HG03139 (cell line): Measurements from ENCODE around the gene SENP6.

Experiments used
- ATAC-seq: cut with Tn5 transposase; IDR thresholded peaks from one replicate; pipeline ENCODE4 v1.9.1; 2021; ENCODE audit not compliant: unreplicated experiment

SENP6 gene

GRCh38 chr6:75745404-75745803 is 143.7 kb downstream of the SENP6 start:
- no peak for ATAC-seq

GRCh38 chr6:75746221-75746620 is 144.5 kb downstream of the SENP6 start:
- ATAC-seq = no peak

GRCh38 chr6:75747152-75747992 is 145.7 kb downstream of the SENP6 start:
- ATAC-seq = no peak

DNA sequence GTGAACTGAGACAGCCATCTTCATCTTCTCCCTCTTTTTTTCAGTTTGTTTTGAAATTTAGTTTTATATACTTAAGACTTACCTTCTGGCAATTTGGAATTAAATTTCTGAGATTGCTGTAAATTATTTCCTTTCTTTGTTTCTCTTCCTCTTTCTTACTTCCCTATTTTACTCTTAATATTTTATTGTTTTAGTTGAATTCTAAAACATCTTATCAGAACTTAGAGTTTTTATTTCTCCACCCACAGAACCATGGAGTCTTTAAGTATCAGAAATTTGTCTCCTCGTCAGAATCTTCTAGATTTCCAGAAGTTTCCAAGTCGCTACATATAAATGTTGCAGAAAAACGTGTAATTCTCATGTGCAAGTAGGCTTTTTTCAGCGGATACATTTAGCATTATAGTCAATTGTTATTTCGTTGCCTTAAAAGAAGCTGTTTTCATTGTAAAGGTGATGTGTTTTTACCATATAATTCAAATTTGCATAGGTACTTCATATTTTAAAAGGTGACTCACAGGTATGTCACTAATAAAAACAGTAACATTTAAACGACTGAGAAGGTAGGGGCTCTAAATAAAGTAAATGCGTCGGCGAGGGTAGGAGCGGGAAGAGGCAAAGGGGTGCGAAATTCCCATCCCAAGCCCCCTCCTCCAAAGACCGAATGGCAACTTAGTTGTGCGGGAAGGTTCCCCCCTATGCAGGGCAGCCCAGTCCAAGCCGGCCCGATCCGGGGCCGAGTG is 146.5 kb downstream of the SENP6 start:
- no peak for ATAC-seq

DNA sequence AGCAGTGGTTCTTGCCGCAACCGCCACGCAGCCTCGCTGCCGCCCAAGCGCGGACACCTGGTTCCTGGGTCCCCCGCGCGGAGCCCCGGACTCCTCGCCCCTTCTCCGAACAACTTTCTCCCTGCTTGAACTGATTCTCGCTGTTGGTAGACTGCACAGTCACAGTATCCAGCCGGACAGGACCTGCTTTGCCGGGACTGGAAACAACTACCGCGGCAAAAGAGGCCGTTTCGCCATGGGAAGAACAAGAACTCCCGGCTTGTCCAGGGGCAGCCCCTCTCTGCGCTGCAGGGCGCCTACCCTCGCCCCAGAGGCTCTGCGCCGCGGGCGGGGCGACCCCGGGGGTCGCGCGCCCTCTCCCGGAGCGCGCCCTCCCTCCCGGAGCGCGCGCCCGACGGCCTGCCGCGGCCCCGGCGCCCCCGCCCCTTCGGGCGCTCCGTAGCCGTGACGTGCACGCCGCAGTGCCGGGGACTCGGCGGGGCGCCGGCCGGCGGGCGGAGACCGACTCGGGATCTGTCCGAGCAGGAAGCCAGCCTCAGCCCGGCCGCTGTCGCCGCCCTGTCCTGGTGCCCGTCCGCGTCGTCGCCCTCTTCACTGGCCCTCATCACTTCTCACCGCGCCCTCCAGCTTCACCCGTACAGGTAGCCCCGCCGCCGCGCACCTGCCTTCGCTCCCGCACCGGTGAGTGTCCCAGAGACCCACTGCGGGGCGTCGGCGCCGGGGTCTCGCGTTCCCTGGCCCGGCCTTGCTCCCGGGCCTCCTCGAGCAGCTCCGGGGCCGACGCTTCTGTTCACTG is 147.3 kb downstream of the SENP6 start, which contains the start of gene MYO6:
Gene MYO6, plus strand, starts transcription at position 497 of the 796 bp plus-strand sequence. CDS start 68,309 bp downstream, outside the sequence.
- peak; percentile 75 for ATAC-seq

DNA sequence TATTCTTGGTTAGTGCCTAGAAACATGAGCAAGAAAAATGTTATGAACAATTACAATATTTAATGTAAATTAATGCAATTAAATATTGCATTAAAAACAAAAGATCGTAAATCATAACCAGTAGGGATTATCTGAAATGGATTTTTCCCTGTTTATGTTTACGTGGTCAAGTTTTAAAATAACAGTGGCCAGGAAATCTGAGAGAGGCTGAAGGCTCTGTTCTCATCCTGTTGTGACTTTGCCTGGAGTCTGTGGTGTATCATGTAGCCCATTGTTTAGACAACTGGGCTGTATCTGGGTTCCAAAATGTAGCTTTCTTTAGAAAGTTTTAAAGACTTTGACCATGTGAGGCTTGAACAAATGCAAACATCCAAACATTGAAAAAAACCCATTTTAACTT is 149.8 kb downstream of the SENP6 start:
- no peak for ATAC-seq

DNA sequence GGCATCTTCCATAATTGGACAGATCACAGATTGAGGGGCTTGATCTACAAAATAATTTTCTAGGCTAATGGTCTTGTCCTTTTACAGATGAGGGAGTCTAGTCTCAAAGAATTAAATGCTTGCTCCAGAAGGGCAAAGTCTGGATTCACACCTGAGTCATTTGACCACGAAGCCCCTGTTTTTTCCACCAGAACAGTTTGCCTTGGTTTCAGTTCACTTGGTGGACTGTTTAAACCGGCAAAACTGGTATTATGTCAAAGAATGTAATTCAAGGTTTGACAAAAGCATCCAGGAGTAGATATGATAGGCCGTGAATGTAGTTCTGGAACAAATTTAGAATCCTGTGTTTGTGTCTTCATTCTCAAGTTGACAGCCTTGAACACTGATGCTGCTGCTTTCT is 150.7 kb downstream of the SENP6 start:
- ATAC-seq = no peak

- ATAC-seq = no peak
These were observed 154.0 kb downstream of the SENP6 start for GRCh38 chr6:75755704-75756103.

- no peak for ATAC-seq
These were observed 155.6 kb downstream of the SENP6 start for GRCh38 chr6:75757295-75757694.

DNA sequence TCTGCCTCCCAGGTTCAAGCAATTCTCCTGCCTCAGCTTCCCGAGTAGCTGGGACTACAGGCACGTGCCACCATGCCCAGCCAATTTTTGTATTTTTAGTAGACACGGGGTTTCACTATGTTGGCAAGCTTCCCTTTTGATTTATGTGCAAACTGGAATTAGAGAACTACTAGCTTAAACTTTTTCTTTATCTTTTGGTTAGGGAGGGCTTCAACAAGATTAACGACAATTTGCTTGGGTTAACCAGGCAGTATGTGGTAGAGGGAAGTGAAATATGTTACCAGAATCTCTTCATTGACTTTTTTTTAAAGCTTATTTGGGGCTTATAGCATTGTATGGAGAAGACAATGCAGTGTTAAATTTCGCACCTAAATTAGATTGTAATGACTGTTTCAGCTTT is 156.4 kb downstream of the SENP6 start:
- no peak for ATAC-seq

GRCh38 chr6:75759207-75759606 is 157.5 kb downstream of the SENP6 start:
- no peak for ATAC-seq

DNA sequence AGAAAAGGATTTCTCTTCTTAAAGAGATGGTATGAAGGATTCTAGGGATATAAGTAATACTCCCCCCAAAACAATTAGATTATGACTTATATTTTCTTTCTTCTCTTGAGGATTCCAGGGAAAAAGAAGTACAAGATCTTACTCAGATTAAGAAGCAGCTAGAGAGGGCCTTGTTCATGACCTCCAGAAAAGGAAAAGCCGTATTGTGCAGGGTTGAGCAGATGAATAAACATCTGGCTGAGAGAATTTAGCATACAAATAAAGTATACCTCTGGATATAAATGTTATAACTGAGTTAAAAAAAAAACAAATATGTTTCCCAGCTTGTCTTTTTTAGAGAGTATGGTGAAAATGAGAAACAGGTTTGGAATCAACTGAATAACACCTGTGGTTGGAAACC is 158.6 kb downstream of the SENP6 start:
- no peak for ATAC-seq

- ATAC-seq = no peak
These were observed 159.8 kb downstream of the SENP6 start for GRCh38 chr6:75761489-75761888.

DNA sequence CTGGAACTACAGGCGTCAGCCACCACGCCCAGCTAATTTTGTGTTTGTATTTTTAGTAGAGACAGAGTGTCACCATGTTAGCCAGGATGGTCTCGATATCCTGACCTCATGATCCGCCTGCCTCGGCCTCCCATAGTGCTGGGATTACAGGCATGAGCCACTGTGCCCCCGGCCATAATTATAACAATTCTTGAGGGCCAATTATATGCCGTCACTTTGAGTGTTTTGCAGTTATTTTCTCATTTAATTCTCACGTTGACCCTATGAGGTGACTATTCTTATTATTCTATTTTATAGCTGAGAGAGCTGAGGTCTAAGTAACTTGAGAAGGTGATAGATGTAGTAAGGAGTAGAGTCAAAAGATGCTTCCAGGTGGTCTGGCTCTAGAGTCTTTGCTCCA is 160.4 kb downstream of the SENP6 start:
- no peak for ATAC-seq

- ATAC-seq = no peak
These were observed 164.7 kb downstream of the SENP6 start for GRCh38 chr6:75766387-75766786.
